B cell (primary cell): ENCODE data around the gene RSAD1. TPM values are rescaled to one million over a fixed set of nuclear protein-coding genes. Genes with fewer than 3 reads are reported as not detected.

Experiments
- ATAC-seq: fragments of 200-7000 bp; cut with Tn5 transposase; one replicate; pipeline ENCODE4 v1.10.0; 2021; ENCODE audit warnings: low read depth, mild to moderate bottlenecking, moderate number of reproducible peaks, moderate library complexity
- CTCF ChIA-PET: fragments of 350-600 bp; sonication (Branson Sonifier 250); formaldehyde crosslinking; loops from one replicate; lab custom pipeline; 2021; ENCODE audit warnings: antibody characterized with exemption, inconsistent platforms; lab: Charles Lee
- POLR2A ChIA-PET: fragments of 350-600 bp; sonication (Branson Sonifier 250); formaldehyde crosslinking; loops from one replicate; lab custom pipeline; 2021; ENCODE audit warnings: antibody characterized with exemption; lab: Charles Lee
- DNase-seq: peaks from one replicate; pipeline ENCODE4 v3.0.0; 2013
- H2AFZ ChIP-seq: 2 replicates; pipeline ENCODE4 v1.6.1; 2012; ENCODE audit warnings: mild to moderate bottlenecking, low read depth, low read length; ENCODE audit not compliant: insufficient read depth, poor library complexity, severe bottlenecking
- H3K27ac ChIP-seq, 2 donors: 1 replicate in 1 of 2; 2 replicates in 1 of 2; pipeline ENCODE4 v1.5.1; 2012 to 2013; ENCODE audit warnings: low read length in 2 of 2, mild to moderate bottlenecking in 2 of 2, moderate library complexity in 1 of 2
- H3K27me3 ChIP-seq, 4 experiments: fragments of 200-600 bp in 1 of 4; sonication (generic) in 1 of 4; replicated peaks in 1 of 4; 1 replicate in 2 of 4; 2 replicates in 2 of 4; pipeline versions ENCODE4 v1.6.1 to v1.7.0; 2013 to 2016; ENCODE audit warnings: low read length in 3 of 4, mild to moderate bottlenecking in 2 of 4, mixed read lengths in 1 of 4, moderate library complexity in 1 of 4; ENCODE audit not compliant: insufficient read depth in 4 of 4, control insufficient read depth in 3 of 4; ENCODE audit errors: control extremely low read depth in 1 of 4
- H3K36me3 ChIP-seq, 2 experiments: replicated peaks in 1 of 2; 1 replicate in 1 of 2; 2 replicates in 1 of 2; pipeline versions ENCODE4 v1.6.1 to v1.7.1; 2013; ENCODE audit warnings: low read length in 1 of 2; ENCODE audit not compliant: insufficient read depth in 2 of 2, control insufficient read depth in 1 of 2; ENCODE audit errors: control extremely low read depth in 1 of 2, extremely low read depth in 1 of 2
- H3K4me1 ChIP-seq, 2 donors: fragments of 200-600 bp in 1 of 2; sonication (generic) in 1 of 2; 1 replicate in 1 of 2; 2 replicates in 1 of 2; pipeline versions ENCODE4 v1.5.1 to v1.6.1; 2013 to 2017; ENCODE audit warnings: low read length in 2 of 2; ENCODE audit not compliant: control insufficient read depth in 2 of 2, insufficient read depth in 2 of 2
- H3K4me2 ChIP-seq: replicated peaks from 2 replicates; pipeline ENCODE3; 2012; ENCODE audit warnings: mild to moderate bottlenecking, low read depth, low read length; ENCODE audit not compliant: poor library complexity, severe bottlenecking
- H3K4me3 ChIP-seq, 5 experiments: fragments of 200-600 bp in 1 of 5; sonication (generic) in 1 of 5; 1 replicate in 3 of 5; 2 replicates in 2 of 5; pipeline versions ENCODE4 v1.5.1 to v1.7.0; 2011 to 2016; ENCODE audit warnings: low read length in 4 of 5, mild to moderate bottlenecking in 4 of 5, low read depth in 2 of 5, control low read depth in 1 of 5, moderate library complexity in 1 of 5; ENCODE audit not compliant: insufficient read depth in 1 of 5; ENCODE audit errors: control extremely low read depth in 1 of 5, extremely low read depth in 1 of 5
- H3K79me2 ChIP-seq: fragments of 200-600 bp; sonication (generic); one replicate; pipeline ENCODE4 v1.6.0; 2016; ENCODE audit warnings: low read length; ENCODE audit not compliant: control insufficient read depth, insufficient read depth
- H3K9ac ChIP-seq: fragments of 200-600 bp; sonication (generic); 2 replicates; pipeline ENCODE4 v1.6.1; 2017; ENCODE audit warnings: mild to moderate bottlenecking, low read length, moderate library complexity
- H3K9me3 ChIP-seq, 3 donors: one replicate each; pipeline versions ENCODE4 v1.6.1 to v1.7.1; 2013; ENCODE audit warnings: low read length in 2 of 3; ENCODE audit not compliant: control insufficient read depth in 2 of 3, insufficient read depth in 1 of 3; ENCODE audit errors: control extremely low read depth in 1 of 3
- H4K20me1 ChIP-seq: 2 replicates; pipeline ENCODE4 v1.6.0; 2012; ENCODE audit warnings: mild to moderate bottlenecking, low read length; ENCODE audit not compliant: insufficient read depth, control insufficient read depth, poor library complexity, severe bottlenecking
- H3K27ac Mint-ChIP-seq: one replicate; pipeline ENCODE4 v1.8.0; 2021; ENCODE audit warnings: mixed read lengths
- H3K27me3 Mint-ChIP-seq: one replicate; pipeline ENCODE4 v1.8.0; 2021; ENCODE audit warnings: mixed read lengths
- H3K4me1 Mint-ChIP-seq: one replicate; pipeline ENCODE4 v1.8.0; 2021; ENCODE audit warnings: mixed read lengths
- H3K4me3 Mint-ChIP-seq: one replicate; pipeline ENCODE4 v1.8.0; 2021; ENCODE audit warnings: mixed read lengths
- H3K9me3 Mint-ChIP-seq: one replicate; pipeline ENCODE4 v1.8.0; 2022; ENCODE audit warnings: mixed read lengths; ENCODE audit not compliant: insufficient read depth
- EZH2 ChIP-seq: IDR thresholded peaks from 2 replicates; pipeline ENCODE4 v1.6.1; 2012; ENCODE audit warnings: borderline replicate concordance, low read depth, mild to moderate bottlenecking, moderate library complexity, low read length; ENCODE audit not compliant: insufficient read depth, poor library complexity, severe bottlenecking
- WGBS: methylation state at CpG from one replicate; pipeline ENCODE4 v1.1.5; 2013; ENCODE audit warnings: missing lambda C conversion rate; ENCODE audit not compliant: insufficient coverage; 5-methylcytosine and 5-hydroxymethylcytosine counted together
- intact Hi-C: fragments of 100-400 bp; cut with micrococcal nuclease; formaldehyde crosslinking; loops from one replicate; pipeline ENCODE4 v1.10.0; 2022
- polyA plus RNA-seq: library from polyadenylated mRNA; depleted of rRNA; stranded (reverse); fragments of >200 nt; gene quantifications from 2 replicates; pipeline ENCODE4 v1.2.3, GENCODE V29; 2012
- total RNA-seq, 2 donors: library from RNA; stranded (reverse); fragments of 120-200 nt in 1 of 2; gene quantifications; 1 replicate in 1 of 2; 2 replicates in 1 of 2; pipeline versions ENCODE4 v1.2.3 to v1.2.4, GENCODE V29; 2013 to 2022
- TF ChIP-seq, protein P1 (sequence below): fragments of 200-600 bp; IDR thresholded peaks from one replicate; pipeline ENCODE4 v1.8.0; 2022; ENCODE audit warnings: antibody characterized with exemption, mild to moderate bottlenecking

Gene RSAD1
- total and polyA plus RNA-seq, 2 donors (not counting 1 experiment from before 2014, with no cell fraction given), result 53.4 to 63.9 TPM

- Histone ChIP-seq H2AFZ (no peak overlapping the region), H3K79me2 (no peaks in the 10 kb centered on the region), H3K27me3 (peaks cover 0 to 37% (median 19%) of the 10 kb centered on the region in 4 experiments), H3K9me3 (peaks cover 0 to 1% (median 0%) of the 10 kb centered on the region in 3 donors), H3K4me1 (peaks cover 0 to 1% of the 10 kb centered on the region in 2 donors), H3K4me2 (no peak overlapping the region), H3K4me3 (no peak overlapping the region), H3K36me3 (no peaks in the 10 kb centered on the region), H3K9ac (no peak overlapping the region), H3K27ac (no peak overlapping the region), H4K20me1 (no peaks in the 10 kb centered on the region)
- DNase-seq (no peak), ATAC-seq (no peak)
- H3K27ac Mint-ChIP-seq, result no peak overlapping the region
- peaks cover 1% of the 10 kb centered on the region for H3K4me1 Mint-ChIP-seq
- H3K27me3 Mint-ChIP-seq, result peaks cover 33% of the 10 kb centered on the region
- H3K9me3 Mint-ChIP-seq, result no peaks in the 10 kb centered on the region
- no peak overlapping the region for H3K4me3 Mint-ChIP-seq
- 39% methylated on average over 4 of the region's 5 CpGs for WGBS
- CTCF ChIA-PET, result interaction anchor here (1.0 kb wide), 1 partner anchor 12 kb away, joined by 3 read pairs; no protein-coding TSS in a partner anchor
- intact Hi-C loops, result no loop called here
- TF ChIP-seq EZH2, result no peak
- TF ChIP-seq, protein P1, sequence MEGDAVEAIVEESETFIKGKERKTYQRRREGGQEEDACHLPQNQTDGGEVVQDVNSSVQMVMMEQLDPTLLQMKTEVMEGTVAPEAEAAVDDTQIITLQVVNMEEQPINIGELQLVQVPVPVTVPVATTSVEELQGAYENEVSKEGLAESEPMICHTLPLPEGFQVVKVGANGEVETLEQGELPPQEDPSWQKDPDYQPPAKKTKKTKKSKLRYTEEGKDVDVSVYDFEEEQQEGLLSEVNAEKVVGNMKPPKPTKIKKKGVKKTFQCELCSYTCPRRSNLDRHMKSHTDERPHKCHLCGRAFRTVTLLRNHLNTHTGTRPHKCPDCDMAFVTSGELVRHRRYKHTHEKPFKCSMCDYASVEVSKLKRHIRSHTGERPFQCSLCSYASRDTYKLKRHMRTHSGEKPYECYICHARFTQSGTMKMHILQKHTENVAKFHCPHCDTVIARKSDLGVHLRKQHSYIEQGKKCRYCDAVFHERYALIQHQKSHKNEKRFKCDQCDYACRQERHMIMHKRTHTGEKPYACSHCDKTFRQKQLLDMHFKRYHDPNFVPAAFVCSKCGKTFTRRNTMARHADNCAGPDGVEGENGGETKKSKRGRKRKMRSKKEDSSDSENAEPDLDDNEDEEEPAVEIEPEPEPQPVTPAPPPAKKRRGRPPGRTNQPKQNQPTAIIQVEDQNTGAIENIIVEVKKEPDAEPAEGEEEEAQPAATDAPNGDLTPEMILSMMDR, result no peak
- POLR2A ChIA-PET, result no interaction called here
These were observed 48.6 kb downstream of the RSAD1 start for GRCh38 chr17:50527155-50527762.

DNA sequence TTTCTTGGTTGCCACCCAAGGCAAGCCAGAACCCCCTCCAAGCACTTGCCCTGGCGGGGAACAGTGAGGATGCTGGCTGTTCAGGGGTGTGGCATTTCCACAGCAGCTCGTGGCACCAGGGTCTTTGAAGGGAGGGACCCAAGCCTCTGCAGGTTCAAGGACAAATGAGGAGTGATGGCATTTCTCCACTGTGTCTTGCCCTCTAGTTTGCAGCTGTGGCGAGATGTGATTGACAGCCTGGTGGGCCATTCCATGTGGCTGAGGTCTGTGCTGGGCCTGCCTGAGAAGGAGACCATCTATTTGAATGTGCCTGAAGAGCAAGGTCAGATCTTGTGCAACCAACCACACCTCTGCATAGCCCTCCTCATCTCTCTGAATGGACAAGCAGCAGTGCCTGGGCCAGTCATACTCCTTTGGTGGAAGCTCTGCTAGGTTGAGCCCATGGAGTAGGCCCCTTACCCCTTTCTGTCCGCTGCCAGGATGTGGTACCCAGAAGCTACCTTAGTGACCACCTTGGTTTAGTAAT, 49.4 kb downstream of the RSAD1 start:
- CTCF ChIA-PET, result interaction anchor here (1.1 kb wide), 1 partner anchor 19 kb away, joined by 3 read pairs; the partner anchor contains the start of gene SPATA20
- Histone ChIP-seq H4K20me1 (no peaks in the 10 kb centered on the region), H3K9me3 (peaks cover 0 to 4% (median 0%) of the 10 kb centered on the region in 3 donors), H3K36me3 (no peaks in the 10 kb centered on the region), H3K4me3 (no peak overlapping the region), H3K4me2 (no peak overlapping the region), H3K9ac (no peak overlapping the region), H3K27me3 (peaks cover 0 to 44% (median 22%) of the 10 kb centered on the region in 4 experiments), H3K79me2 (no peaks in the 10 kb centered on the region), H2AFZ (no peak overlapping the region), H3K27ac (no peak overlapping the region), H3K4me1 (peaks cover 6 to 7% of the 10 kb centered on the region in 2 donors)
- no peak for ATAC-seq
- Mint-ChIP-seq H3K4me1 (peaks cover 1% of the 10 kb centered on the region), H3K27ac (no peak overlapping the region), H3K4me3 (no peak overlapping the region), H3K9me3 (no peaks in the 10 kb centered on the region), H3K27me3 (peaks cover 37% of the 10 kb centered on the region)
- POLR2A ChIA-PET, result no interaction called here
- 33% methylated on average over 3 of the region's 4 CpGs for WGBS
- intact Hi-C loops, result no loop called here
- no peak for TF ChIP-seq EZH2
- TF ChIP-seq, protein P1, result no peak
- no peak for DNase-seq
